ENCODE results near the gene ZFYVE28.

The ZFYVE28 gene

GRCh38 chr4:2331519-2332200, 86.8 kb downstream of the ZFYVE28 start:
- no peak for DNase-seq

GRCh38 chr4:2331043-2331420, 87.4 kb downstream of the ZFYVE28 start:
- DNase-seq = no peak

GRCh38 chr4:2330091-2331042, 88.1 kb downstream of the ZFYVE28 start:
- no peak for DNase-seq

GRCh38 chr4:2327579-2327978, 90.9 kb downstream of the ZFYVE28 start:
- DNase-seq = no peak

GRCh38 chr4:2324891-2325290, 93.6 kb downstream of the ZFYVE28 start:
- no peak for DNase-seq

- no peak for DNase-seq
These were observed 95.6 kb downstream of the ZFYVE28 start for GRCh38 chr4:2322841-2323240.

GRCh38 chr4:2322227-2322626, 96.2 kb downstream of the ZFYVE28 start:
- DNase-seq = no peak

- no peak for DNase-seq
These were observed 96.9 kb downstream of the ZFYVE28 start for GRCh38 chr4:2321279-2322196.

- no peak for DNase-seq
These were observed 97.7 kb downstream of the ZFYVE28 start for GRCh38 chr4:2320746-2321145.

GRCh38 chr4:2320152-2320551, 98.3 kb downstream of the ZFYVE28 start:
- no peak for DNase-seq

- DNase-seq = no peak
These were observed 99.6 kb downstream of the ZFYVE28 start for GRCh38 chr4:2318885-2319284.

GRCh38 chr4:2318476-2318875, 100.0 kb downstream of the ZFYVE28 start:
- no peak for DNase-seq

GRCh38 chr4:2313366-2313765, 105.1 kb downstream of the ZFYVE28 start:
- DNase-seq = no peak

GRCh38 chr4:2306773-2307410, 111.6 kb downstream of the ZFYVE28 start:
- no peak for DNase-seq

- DNase-seq = no peak
These were observed 112.5 kb downstream of the ZFYVE28 start for GRCh38 chr4:2305766-2306501.

- no peak for DNase-seq
These were observed 113.4 kb downstream of the ZFYVE28 start for GRCh38 chr4:2304877-2305561.

GRCh38 chr4:2304321-2304876, 114.0 kb downstream of the ZFYVE28 start:
- DNase-seq = no peak

- DNase-seq = no peak
These were observed 114.6 kb downstream of the ZFYVE28 start for GRCh38 chr4:2303686-2304320.

GRCh38 chr4:2303121-2303685, 115.2 kb downstream of the ZFYVE28 start:
- DNase-seq = no peak
